ENCODE data around the gene RPUSD3.

The RPUSD3 gene

GRCh38 chr3:9846931-9847488, 3.2 kb upstream of the RPUSD3 start:
- Histone ChIP-seq H3K4me2 (ENCODE audit: low read length) (no peak overlapping the region), H3K9me2 (ENCODE audit: low read depth, low read length) (no peaks in the 10 kb centered on the region), H3K4me1 (ENCODE audit: insufficient read depth, low read length, severe bottlenecking) (peaks cover 18% of the 10 kb centered on the region), H3K36me3 (ENCODE audit: insufficient read depth, low read length) (peaks cover 5% of the 10 kb centered on the region), H3K27ac (ENCODE audit: low read depth, low read length, poor library complexity, severe bottlenecking) (no peak overlapping the region), H2AFZ (ENCODE audit: low read length) (no peak overlapping the region), H4K20me1 (ENCODE audit: insufficient read depth, low read length) (no peaks in the 10 kb centered on the region), H3K27me3 (ENCODE audit: insufficient read depth, low read length) (no peaks in the 10 kb centered on the region), H3K9me3 (ENCODE audit: low read length) (no peaks in the 10 kb centered on the region), H3F3A (ENCODE audit: insufficient read depth, low read length) (no peaks in the 10 kb centered on the region), H3K79me2 (ENCODE audit: insufficient read depth, low read length) (no peaks in the 10 kb centered on the region), H3K9ac (ENCODE audit: low read length) (no peak overlapping the region), H3K4me3 (ENCODE audit: low read depth, low read length, poor library complexity, severe bottlenecking) (no peak overlapping the region)
- TF ChIP-seq CTCF (IDR thresholded peaks at IDR 0.05; ENCODE audit: low read length), result no peak
- no peak for TF ChIP-seq EZH2 (IDR thresholded peaks at IDR 0.05; ENCODE audit: borderline replicate concordance, low read length)

GRCh38 chr3:9846231-9846630, 2.4 kb upstream of the RPUSD3 start:
- TF ChIP-seq CTCF (IDR thresholded peaks at IDR 0.05; ENCODE audit: low read length), result no peak
- no peak for TF ChIP-seq EZH2 (IDR thresholded peaks at IDR 0.05; ENCODE audit: borderline replicate concordance, low read length)
- Histone ChIP-seq H4K20me1 (ENCODE audit: insufficient read depth, low read length) (no peaks in the 10 kb centered on the region), H3K4me1 (ENCODE audit: insufficient read depth, low read length, severe bottlenecking) (peaks cover 19% of the 10 kb centered on the region), H3K9me2 (ENCODE audit: low read depth, low read length) (no peaks in the 10 kb centered on the region), H2AFZ (ENCODE audit: low read length) (no peak overlapping the region), H3F3A (ENCODE audit: insufficient read depth, low read length) (no peaks in the 10 kb centered on the region), H3K79me2 (ENCODE audit: insufficient read depth, low read length) (no peaks in the 10 kb centered on the region), H3K4me2 (ENCODE audit: low read length) (no peak overlapping the region), H3K4me3 (ENCODE audit: low read depth, low read length, poor library complexity, severe bottlenecking) (no peak overlapping the region), H3K9ac (ENCODE audit: low read length) (no peak overlapping the region), H3K9me3 (ENCODE audit: low read length) (no peaks in the 10 kb centered on the region), H3K27ac (ENCODE audit: low read depth, low read length, poor library complexity, severe bottlenecking) (no peak overlapping the region), H3K36me3 (ENCODE audit: insufficient read depth, low read length) (peaks cover 13% of the 10 kb centered on the region), H3K27me3 (ENCODE audit: insufficient read depth, low read length) (no peaks in the 10 kb centered on the region)

DNA sequence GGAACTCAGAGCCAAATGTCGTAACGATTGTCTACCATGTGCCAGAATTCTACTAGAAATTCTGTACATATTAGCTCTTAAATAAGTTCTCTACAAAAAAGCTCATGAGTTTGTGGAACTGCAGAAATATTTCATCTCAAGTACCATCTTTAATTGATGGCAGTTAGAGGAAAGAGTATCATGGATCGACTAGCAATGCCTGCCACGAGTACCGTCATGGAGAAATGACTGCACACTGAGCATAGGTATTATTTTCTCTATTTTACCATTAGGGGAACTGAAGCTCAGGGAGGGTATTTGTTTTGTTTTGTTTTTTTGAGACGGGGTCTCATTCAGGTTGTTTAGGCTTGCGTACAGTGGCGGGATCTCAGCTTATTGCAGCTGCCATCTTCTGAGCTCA, 2.8 kb downstream of the RPUSD3 start:
- no peak for TF ChIP-seq EZH2 (IDR thresholded peaks at IDR 0.05; ENCODE audit: borderline replicate concordance, low read length)
- TF ChIP-seq CTCF (IDR thresholded peaks at IDR 0.05; ENCODE audit: low read length), result no peak
- Histone ChIP-seq H3K9ac (ENCODE audit: low read length) (no peak overlapping the region), H3F3A (ENCODE audit: insufficient read depth, low read length) (no peaks in the 10 kb centered on the region), H3K4me1 (ENCODE audit: insufficient read depth, low read length, severe bottlenecking) (peaks cover 19% of the 10 kb centered on the region), H3K4me2 (ENCODE audit: low read length) (no peak overlapping the region), H3K27ac (ENCODE audit: low read depth, low read length, poor library complexity, severe bottlenecking) (no peak overlapping the region), H3K79me2 (ENCODE audit: insufficient read depth, low read length) (no peaks in the 10 kb centered on the region), H4K20me1 (ENCODE audit: insufficient read depth, low read length) (no peaks in the 10 kb centered on the region), H3K36me3 (ENCODE audit: insufficient read depth, low read length) (peaks cover 53% of the 10 kb centered on the region), H2AFZ (ENCODE audit: low read length) (no peak overlapping the region), H3K9me3 (ENCODE audit: low read length) (no peaks in the 10 kb centered on the region), H3K9me2 (ENCODE audit: low read depth, low read length) (no peaks in the 10 kb centered on the region), H3K4me3 (ENCODE audit: low read depth, low read length, poor library complexity, severe bottlenecking) (no peak overlapping the region), H3K27me3 (ENCODE audit: insufficient read depth, low read length) (no peaks in the 10 kb centered on the region)
